GM21786 (cell line): ENCODE data around the gene TMEM161A.
"Not testable (repeated sequence)": the region's sequence is repeated elsewhere in the genome, so short reads cannot be mapped to it uniquely, and the experiment has no call there.

Experiments used
- ATAC-seq: cut with Tn5 transposase; IDR thresholded peaks from one replicate; pipeline ENCODE4 v1.9.1; 2021; ENCODE audit not compliant: unreplicated experiment

The TMEM161A gene

DNA sequence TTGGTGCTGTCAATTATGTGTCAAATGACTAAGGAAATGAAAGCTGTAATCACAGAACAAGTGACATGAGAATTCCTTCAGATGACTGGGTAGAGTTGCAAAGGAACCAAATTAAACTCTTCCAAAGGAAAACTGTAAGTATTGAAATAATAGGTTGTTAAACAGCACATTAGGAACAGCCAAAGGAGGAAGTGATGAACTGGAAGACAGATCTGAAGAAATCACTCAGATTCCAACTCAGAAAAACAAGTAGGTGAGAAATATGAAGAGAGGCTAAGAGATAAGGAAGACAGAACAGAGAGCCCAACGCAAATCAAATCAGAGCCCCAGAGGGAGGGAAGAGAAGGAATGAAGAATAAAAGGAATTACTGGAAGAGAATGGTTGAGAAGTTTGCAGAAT lies 15.4 kb downstream of the TMEM161A start:
- no peak for ATAC-seq

DNA sequence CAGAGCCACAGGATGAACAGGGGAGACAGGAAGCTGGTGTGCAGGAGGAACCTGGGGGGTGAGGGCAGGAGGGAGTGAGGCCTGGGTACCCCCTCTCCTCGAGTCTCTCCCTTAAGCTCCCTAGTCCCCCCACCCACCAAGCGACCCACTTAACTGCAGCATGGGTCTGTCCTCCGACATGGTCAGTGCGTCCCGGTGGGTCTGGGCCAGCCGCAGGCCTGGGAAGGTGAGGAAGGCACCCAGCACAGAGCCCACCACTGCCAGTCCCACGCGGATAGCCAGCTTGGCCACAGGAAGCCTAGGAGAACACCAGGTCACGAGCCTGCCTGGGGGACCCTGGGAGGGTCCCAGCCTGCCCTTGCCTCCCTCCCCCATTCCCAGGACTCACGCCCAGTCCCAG lies 16.9 kb downstream of the TMEM161A start:
- ATAC-seq, result no peak

DNA sequence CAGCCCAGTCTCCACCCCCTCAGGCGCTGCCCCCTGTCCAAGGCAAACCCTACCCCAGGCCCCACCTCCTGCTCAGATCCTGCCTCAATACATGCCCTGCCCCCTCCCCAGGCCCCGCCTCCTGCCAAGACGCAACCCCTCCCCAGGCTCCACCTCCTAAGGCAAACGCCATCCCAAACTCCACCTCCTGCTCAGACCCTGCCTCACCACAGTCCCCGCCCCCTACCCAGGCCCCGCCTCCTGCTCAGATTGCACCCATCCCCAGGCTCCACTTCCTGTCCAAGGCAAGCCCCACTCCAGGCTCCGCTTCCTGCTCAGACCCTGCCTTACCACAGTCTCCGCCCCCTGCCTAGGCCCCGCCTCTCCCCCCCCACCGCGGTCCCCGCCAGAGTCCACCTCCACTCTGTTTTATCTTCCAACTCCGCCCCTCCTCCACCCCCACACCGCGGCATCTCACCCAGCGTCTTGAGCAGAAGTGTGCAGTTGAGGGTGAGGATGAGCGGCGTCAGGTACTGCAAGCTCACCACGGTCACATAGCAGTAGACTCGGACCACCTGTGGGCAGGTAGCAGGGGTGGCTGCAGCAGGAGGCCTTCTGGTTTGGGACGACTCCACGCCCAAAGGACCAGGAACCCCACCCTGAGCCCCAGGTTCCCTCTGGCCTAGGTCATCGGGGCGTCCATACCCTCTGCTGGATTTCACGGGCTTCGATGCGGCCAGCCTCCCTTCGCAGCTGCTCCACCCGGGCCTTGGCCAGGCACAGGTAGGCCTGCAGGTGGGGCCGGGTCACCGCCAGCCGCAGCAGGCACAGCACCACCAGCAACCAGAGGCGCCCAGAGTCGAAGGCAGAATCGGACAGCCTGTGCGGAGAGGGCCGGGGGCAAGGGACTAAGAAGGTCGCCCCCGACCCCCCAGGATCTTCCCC lies 17.7 kb downstream of the TMEM161A start:
- ATAC-seq, result no peak

DNA sequence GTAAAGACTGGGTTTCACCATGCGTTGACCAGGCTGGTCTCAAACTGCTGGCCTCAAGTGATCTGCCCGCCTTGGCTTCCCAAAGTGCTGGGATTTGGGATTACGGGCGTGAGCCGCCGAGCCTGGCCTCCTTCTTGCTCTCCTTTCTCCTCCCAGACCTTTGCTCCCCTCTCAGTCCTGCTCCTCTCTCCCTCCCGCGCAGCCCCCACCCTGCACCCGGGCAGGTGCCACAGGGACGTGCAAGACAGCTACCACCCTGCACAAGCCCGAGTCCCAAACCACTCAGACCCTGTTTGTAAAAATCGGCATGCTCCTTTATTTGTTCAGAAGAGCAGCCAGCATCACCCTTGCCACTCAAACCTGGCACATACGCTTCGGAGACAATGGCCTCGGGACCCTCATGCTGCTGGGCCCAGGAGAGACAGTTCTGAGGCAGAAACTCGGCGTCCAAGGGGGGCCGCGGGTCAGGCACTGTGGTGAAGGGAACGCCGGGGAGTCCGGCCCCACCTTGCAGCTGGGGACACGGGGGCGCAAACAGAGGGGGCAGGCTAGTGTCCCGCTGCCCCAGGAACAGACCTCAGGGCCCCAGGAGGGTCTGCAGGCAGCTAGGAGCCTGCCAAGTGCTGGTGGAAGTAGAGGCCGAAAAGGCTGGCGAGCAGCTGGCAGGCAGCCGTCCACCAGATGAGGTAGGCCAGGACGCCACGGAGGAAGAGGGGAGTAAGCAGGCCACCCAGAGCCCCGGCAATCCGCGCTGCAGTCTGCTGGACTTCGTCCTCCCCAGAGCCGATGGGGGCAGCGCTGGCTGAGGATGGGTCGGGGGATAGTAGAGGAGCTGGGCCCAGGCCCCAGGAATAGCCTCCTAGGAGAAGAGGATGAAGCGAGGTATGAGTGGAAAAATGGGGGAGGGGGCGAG lies 18.7 kb downstream of the TMEM161A start:
- no peak for ATAC-seq

DNA sequence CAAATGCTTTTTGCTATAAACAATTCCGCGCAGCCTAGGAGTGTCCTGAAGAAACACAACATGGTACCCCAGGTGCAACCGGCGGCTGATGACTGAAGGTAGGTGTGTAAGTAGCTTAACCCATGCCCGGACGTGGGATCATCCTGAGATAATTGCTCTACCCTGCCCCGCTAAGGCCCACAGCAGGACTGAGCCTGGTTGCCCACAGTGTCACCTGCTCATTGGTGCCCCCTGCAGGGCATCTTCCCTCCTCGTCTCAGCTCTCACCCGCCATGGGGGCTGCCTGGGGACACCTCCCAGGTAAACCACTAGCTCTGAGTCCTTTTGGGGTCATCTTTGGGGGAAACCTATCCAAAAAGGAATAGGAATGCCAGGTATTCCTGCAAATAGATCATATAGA lies 22.3 kb downstream of the TMEM161A start:
- no peak for ATAC-seq

DNA sequence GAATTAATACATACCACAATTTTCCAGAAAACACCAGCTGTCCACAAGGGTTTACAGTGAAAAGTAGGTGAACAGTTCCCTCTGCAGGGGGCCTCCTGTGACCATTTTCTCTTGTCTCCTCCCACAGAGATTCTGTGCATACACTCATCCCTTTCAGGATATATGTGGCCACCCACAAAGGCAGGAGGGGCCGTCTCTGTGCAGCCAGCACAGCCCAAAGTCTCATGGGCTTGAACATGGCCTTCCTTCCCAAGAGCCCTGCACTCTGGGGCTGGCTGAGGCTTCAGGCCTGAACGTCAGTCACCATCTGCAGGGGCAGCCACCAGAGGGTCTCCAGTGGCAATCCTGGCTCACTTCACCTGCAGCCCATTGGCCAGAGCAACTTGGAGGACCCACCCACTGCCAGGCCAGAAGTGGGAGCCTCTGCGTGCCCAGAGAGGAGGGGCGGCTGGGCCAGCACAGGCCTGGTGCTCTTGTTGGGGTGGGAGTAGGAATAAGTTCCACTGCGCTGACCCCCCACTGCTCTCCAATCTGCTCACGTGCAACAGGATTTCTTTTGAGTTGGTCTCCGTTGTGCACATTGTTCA lies 25.1 kb downstream of the TMEM161A start:
- ATAC-seq, result no peak

DNA sequence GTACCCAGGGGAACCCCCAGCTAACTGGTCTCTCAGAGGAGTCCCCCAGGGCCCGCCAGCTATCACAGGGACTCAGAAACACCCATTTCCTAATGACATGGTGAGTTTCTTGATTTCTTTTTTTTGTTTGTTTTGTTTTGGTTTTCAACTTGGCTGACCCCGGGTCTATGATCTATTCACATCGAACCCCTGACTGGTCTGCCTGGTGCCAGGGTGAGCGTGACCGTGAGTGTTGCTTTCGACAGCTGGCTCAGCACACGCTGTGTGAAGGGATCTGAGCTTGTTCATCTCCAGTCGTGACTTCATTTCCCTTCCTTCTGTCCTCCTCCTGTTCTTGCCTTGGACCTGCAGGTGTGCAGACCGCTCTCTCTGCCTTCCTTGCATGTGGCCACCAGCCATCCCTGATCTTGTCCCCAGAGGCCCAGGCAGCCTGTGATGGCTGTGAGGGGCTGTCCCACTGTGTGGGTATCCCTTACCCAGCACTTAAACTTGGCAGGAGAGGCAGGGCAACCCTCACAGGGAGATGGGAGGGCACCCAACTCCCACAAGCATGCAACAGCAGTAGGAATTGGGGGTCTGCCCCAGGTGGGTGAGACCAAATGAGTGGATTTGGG lies 26.2 kb downstream of the TMEM161A start:
- no peak for ATAC-seq

DNA sequence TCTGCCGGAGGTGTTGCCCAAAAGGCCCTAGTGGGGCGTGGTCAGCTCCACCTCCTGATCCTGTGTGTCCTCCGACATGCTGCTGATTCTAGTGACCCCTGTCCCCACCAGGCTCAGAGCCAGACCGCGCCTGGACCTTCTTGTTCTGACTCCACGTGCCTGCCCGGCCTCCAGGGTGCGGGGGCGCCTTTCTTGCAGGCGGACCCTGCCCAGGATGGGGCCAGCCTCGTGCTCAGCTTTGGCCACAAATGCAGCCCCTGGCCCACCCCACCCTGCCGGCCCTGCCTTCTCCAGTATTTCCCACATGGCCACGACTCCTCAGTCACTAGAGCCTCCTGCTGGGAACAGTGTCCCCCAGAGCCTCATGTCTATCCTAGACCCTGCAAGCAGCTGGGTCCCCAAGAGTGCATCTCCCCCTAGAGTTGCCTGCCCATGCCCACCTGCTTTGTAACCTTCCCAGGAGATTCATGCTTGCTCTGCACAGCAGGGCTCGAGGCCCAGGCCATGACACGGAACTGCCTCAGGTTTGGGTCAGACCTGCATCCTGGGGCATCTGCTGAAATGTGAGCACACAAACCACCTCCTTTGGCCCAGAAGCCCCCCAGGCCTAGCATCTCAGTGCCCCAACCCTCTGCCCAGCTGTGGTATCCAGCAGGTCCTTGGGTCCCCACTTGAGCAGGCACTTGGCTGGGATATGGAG lies 27.0 kb downstream of the TMEM161A start:
- ATAC-seq, result no peak

DNA sequence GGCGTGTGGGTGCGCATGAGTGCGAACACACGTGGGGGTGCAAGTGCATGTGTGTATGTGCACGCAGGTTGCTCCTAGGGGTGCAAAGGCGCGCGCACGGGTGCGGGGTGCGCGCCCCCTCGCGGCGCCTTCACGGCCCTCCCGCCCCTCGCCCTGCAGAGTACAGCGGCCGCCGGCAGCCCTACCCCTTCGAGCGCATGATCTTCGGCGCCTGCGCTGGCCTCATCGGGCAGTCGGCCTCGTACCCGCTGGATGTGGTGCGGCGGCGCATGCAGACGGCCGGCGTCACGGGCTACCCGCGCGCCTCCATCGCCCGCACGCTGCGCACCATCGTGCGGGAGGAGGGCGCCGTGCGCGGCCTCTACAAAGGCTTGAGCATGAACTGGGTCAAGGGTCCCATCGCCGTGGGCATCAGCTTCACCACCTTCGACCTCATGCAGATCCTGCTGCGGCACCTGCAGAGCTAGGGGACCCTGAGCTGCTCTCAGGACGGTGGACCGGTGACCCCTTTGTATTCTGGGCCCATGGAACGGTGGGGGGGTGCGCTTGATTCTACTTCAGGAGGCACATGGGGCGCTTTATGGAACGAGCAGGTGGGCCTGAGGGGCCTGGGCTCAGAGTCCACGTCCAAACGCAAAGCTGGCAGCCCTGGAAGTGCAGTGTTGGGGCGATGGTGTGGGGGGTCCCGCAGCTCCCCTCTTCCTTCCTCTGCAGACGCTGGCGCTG lies 27.7 kb downstream of the TMEM161A start:
- no peak for ATAC-seq

DNA sequence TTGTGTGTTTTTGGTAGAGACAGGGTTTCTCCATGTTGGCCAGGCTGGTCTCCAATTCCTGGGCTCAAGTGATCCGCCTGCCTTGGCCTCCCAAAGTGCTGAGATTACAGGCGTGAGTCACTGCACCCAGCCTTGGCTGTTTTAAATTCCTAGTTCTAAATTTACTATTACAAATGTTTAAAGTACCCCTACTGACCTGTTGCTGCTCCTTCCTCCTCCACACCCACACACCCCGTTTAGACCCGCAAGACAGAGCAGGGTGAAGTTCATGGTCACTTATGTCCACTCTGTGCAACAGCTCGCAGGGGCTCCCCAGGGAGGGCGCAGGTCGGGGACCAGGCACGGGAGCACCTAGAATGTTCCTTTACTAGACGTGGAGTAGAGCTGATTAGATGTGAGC lies 28.7 kb downstream of the TMEM161A start:
- no peak for ATAC-seq

DNA sequence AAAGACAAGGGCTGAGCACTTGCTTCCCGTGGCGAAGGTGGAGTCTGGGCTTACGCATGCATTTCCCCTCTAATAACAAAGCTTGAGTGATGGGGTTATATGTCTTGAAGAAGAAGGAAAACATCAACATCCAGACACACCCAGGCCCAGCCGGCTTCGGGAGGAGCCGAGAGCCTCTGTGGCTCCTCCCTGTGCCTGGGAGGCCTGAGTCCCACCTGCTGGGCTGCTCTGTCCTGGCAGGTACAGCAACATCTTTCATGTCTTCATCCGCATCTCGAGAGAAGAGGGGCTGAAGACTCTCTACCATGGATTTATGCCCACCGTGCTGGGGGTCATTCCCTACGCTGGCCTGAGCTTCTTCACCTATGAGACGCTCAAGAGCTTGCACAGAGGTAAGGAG lies 30.6 kb downstream of the TMEM161A start:
- ATAC-seq, result no peak

DNA sequence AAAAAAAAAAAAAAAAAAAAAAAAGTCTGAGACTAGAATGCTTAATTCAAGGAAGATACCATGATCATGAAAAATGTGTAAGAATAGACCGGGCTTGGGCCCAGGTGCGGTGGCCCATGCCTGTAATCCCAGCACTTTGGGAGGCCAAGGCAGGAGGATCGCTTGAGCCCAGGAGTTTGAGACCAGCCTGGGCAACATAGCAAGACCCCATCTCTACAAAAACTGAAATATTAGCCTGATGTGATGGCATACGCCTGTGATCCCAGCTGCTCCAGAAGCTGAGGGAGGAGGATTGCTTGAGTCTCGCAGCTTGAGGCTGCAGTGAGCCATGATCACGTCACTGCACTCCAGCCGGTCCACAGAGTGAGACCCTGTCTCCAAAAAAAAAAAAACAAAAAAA lies 31.3 kb downstream of the TMEM161A start:
- not testable (repeated sequence) for ATAC-seq

DNA sequence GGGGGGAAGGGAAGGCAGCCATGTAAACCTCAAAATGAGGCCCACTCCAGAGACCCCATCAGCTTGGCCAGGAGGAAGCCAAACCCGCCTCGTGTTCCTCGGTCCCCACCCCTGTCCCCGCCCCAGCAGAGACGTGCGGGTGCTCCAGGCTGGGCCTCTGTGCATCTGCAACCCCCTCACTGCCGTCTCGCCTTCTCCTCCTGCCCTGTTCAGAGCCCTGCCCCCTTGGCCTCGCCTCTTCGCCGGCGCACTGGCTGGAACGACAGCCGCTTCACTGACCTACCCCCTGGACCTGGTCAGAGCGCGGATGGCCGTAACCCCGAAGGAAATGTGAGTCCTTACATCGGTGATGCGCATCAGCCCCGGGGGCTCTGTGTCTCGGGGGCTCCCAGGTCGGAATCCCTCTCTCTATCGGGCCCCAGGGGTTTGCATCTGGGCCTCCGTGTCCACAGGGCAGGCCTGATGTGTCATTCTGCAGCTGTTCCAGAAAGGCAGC lies 32.2 kb downstream of the TMEM161A start:
- ATAC-seq, result no peak

DNA sequence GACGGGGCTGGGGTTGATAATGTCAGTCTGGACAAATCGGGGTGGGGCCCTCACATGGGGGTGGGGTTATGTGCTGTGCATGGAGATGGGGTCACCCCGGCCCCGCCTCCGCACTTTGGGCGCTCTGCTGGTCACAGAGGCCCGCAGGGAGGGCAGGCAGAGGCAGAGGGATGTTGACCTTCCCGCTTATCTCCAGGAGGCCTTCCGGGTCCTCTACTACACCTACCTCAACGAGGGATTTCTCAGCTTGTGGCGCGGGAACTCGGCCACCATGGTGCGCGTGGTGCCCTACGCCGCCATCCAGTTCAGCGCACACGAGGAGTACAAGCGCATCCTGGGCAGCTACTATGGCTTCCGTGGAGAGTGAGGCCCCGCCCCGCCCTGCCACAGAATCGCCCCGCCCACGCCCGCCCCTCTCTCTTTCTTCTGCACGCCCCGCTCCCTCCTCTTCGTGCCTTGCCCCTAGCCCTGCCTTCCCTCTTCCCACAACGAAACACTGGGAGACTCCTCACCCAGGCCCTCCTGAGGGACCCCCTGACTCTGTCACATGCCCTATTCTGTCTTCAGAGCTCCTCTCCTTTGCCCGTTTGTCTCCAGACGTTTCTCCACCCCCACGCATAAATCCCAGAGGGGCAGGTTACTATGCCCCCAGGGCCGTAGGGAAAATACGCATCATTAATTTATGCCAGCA lies 32.8 kb downstream of the TMEM161A start:
- ATAC-seq, result no peak

DNA sequence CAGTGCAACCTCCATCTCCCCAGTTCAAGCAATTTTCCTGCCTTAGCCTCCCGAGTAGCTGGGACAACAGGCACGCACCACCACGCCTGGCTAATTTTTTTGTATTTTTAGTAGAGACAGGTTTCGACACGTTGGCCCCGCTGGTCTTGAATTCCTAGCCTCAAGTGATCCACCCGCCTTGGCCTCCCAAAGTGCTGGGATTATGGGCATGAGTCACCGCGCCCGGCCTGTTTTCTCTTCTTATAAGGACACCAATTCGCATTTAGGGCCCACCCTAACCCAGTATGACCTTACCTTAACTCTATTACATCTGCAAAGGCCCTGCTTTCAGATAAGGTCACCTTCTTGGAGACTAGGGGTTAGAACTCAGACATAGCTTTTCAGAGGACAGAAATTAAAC lies 35.1 kb downstream of the TMEM161A start:
- no peak for ATAC-seq

DNA sequence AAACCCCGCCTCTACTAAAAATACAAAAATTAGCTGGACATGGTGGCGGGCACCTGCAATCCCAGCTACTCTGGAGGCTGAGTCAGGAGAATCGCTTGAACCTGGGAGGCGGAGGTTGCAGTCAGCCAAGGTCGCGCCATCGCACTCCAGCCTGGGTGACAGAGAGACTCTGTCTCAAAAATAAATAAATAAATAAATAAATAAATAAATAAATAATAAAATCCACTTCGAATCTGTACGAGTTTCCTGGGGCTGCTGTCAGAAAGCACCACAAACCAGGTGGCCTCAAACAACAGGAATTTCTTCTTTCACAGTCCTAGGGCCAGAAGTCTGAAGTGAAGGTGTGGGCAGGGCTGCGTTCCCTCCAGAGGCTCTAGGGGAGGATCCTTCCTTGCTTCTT lies 35.7 kb downstream of the TMEM161A start:
- ATAC-seq, result not testable (repeated sequence)

DNA sequence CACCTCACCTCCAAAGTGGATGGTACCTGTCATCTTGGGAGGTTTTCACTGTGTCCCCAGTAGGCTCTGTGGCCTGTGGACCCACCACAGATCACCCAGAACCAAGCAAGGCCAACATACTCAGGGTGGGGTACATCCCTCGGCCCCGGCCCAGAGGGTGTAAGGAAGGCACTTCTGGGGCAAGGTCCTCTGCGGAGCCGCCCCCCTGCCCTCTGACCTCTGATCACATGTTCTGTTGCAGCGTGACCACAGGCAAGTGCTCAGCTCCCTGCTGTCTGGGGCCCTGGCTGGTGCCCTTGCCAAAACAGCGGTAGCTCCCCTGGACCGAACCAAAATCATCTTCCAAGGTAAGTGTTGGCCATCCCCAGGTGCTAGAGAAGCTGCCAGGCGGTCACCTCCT lies 36.7 kb downstream of the TMEM161A start:
- ATAC-seq, result no peak

DNA sequence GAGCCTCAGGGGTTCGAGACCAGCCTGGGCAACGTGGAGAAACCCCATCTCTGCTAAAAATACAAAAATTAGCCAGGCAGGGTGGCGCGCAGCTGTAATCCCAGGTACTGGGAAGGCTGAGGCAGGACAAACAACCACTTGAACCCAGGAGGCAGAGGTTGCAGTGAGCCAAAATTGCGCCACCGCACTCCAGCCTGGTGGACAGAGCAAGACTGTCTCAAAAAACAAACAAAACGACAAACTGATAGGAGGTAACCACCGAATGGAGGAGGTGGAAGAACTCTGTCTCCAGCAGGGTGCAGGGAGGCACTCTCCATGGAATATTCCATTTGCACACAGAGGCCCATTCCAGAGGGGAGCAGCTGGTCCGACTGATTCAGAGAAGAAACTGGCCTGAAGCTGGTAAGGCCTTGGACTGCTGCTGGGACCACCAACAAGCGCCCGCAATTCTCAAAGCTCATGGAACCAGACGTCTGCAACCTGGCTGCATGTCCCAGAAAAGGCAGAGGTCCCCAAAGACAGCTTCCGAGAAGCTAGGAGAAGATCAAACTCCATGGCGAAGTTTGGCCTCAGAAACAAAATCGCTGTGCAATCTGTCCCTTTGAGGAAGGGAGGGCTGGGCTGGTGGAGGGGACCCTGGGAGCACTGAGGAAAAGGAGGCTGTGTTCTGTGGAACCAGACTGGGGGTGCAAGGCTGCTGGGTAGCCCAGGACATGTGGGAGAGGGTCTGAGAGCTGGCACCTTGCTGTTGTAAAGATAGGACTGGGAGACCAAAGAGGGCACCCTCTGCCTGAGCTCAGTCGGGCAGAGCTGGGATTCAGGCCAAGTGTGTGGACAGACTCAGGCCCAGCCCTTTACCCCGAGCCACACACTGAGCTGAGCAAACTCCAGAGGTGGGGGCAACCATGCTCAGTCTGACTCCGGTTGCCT lies 39.3 kb downstream of the TMEM161A start:
- ATAC-seq, result no peak
